H1 (cell line): ENCODE results near the gene PRIMPOL.

Source experiments
- EP300 ChIP-seq, 2 experiments: IDR thresholded peaks; 1 replicate in 1 of 2; 2 replicates in 1 of 2; pipeline ENCODE4 v1.6.1; 2011 to 2012; ENCODE audit warnings: low read depth in 2 of 2, low read length in 2 of 2, mild to moderate bottlenecking in 2 of 2, borderline replicate concordance in 1 of 2, inconsistent platforms in 1 of 2, moderate library complexity in 1 of 2
- MAFK ChIP-seq: IDR thresholded peaks from 2 replicates; pipeline ENCODE4 v1.6.1; 2012; ENCODE audit warnings: low read depth, mild to moderate bottlenecking, improper control_type of control experiment, low read length
- MAX ChIP-seq: IDR thresholded peaks from 2 replicates; pipeline ENCODE4 v1.6.1; 2012; ENCODE audit warnings: inconsistent platforms
- POLR2A ChIP-seq, 2 experiments: IDR thresholded peaks; 1 replicate in 1 of 2; 2 replicates in 1 of 2; pipeline ENCODE4 v1.6.1; 2011; ENCODE audit warnings: low read depth in 2 of 2, low read length in 2 of 2, mild to moderate bottlenecking in 2 of 2; ENCODE audit errors: control extremely low read depth in 1 of 2
- POLR2AphosphoS5 ChIP-seq: IDR thresholded peaks from 2 replicates; pipeline ENCODE4 v1.6.1; 2011; ENCODE audit warnings: low read depth, low read length
- RFX5 ChIP-seq: IDR thresholded peaks from 2 replicates; pipeline ENCODE4 v1.6.1; 2011; ENCODE audit warnings: low read depth, low read length, improper control_type of control experiment, borderline replicate concordance
- RXRA ChIP-seq: IDR thresholded peaks from 2 replicates; pipeline ENCODE4 v1.6.1; 2011; ENCODE audit warnings: low read depth, mild to moderate bottlenecking, low read length, moderate library complexity; ENCODE audit not compliant: insufficient read depth
- SP1 ChIP-seq: IDR thresholded peaks from 2 replicates; pipeline ENCODE4 v1.6.1; 2011; ENCODE audit warnings: low read depth, low read length
- TAF1 ChIP-seq: IDR thresholded peaks from 2 replicates; pipeline ENCODE4 v1.6.1; 2011; ENCODE audit warnings: mild to moderate bottlenecking, low read depth, low read length
- TEAD4 ChIP-seq: IDR thresholded peaks from 2 replicates; pipeline ENCODE4 v1.6.1; 2012; ENCODE audit warnings: low read depth, low read length, inconsistent platforms, mixed read lengths
- USF2 ChIP-seq: IDR thresholded peaks from 2 replicates; pipeline ENCODE4 v1.6.1; 2011; ENCODE audit warnings: low read length, improper control_type of control experiment
- TF ChIP-seq, protein P1 (sequence below), 3 experiments: IDR thresholded peaks; 1 replicate in 2 of 3; 2 replicates in 1 of 3; pipeline versions ENCODE4 v1.5.1 to v1.6.1; 2011; ENCODE audit warnings: low read length in 3 of 3, mild to moderate bottlenecking in 3 of 3, inconsistent platforms in 2 of 3, low read depth in 1 of 3, moderate library complexity in 1 of 3; ENCODE audit not compliant: insufficient read depth in 1 of 3; ENCODE audit errors: control extremely low read depth in 1 of 3

- TF ChIP-seq EP300 (IDR thresholded peaks at IDR 0.05; ENCODE audit: borderline replicate concordance in 1 of 2, low read depth in 2 of 2, low read length in 2 of 2) (no peak), POLR2A (IDR thresholded peaks at IDR 0.05; ENCODE audit: control extremely low read depth in 1 of 2, low read depth in 2 of 2, low read length in 2 of 2) (no peak), SP1 (no peak), TEAD4 (no peak), MAFK (no peak), RFX5 (no peak), MAX (no peak), USF2 (no peak), TAF1 (no peak), POLR2AphosphoS5 (no peak), RXRA (no peak)
- TF ChIP-seq, protein P1, sequence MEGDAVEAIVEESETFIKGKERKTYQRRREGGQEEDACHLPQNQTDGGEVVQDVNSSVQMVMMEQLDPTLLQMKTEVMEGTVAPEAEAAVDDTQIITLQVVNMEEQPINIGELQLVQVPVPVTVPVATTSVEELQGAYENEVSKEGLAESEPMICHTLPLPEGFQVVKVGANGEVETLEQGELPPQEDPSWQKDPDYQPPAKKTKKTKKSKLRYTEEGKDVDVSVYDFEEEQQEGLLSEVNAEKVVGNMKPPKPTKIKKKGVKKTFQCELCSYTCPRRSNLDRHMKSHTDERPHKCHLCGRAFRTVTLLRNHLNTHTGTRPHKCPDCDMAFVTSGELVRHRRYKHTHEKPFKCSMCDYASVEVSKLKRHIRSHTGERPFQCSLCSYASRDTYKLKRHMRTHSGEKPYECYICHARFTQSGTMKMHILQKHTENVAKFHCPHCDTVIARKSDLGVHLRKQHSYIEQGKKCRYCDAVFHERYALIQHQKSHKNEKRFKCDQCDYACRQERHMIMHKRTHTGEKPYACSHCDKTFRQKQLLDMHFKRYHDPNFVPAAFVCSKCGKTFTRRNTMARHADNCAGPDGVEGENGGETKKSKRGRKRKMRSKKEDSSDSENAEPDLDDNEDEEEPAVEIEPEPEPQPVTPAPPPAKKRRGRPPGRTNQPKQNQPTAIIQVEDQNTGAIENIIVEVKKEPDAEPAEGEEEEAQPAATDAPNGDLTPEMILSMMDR (IDR thresholded peaks at IDR 0.05; ENCODE audit: control extremely low read depth in 1 of 3, insufficient read depth in 1 of 3, low read depth in 1 of 3, low read length in 3 of 3): no peak
These were observed 19.1 kb downstream of the PRIMPOL start for GRCh38 chr4:184668511-184669114.
